OCI-LY1 (cell line): ENCODE data around the gene ZDHHC11B.
"Not testable (repeated sequence)": the region's sequence is repeated elsewhere in the genome, so short reads cannot be mapped to it uniquely, and the experiment has no call there.

Source experiments
- CTCF ChIP-seq: fragments of 200-600 bp; sonication (generic), shearing (Covaris generic); IDR thresholded peaks from 2 replicates; pipeline ENCODE4 v1.5.1; 2017; ENCODE audit warnings: mild to moderate bottlenecking, antibody characterized with exemption, low read length, moderate library complexity, mixed read lengths
- EZH2 ChIP-seq: fragments of 200-600 bp; sonication (generic), shearing (Covaris generic); IDR thresholded peaks from 2 replicates; pipeline ENCODE4 v1.8.0; 2017; ENCODE audit warnings: borderline replicate concordance, mixed run types, mild to moderate bottlenecking, antibody characterized with exemption, low read length, moderate library complexity, mixed read lengths

GRCh38 chr5:774854-775505 lies 9.5 kb downstream of the ZDHHC11B start:
- TF ChIP-seq CTCF, EZH2: not testable (repeated sequence)
